GM19193 (cell line): ENCODE data around the gene KCNJ8.

Experiments
- POLR2A ChIP-seq: IDR thresholded peaks from 4 replicates; pipeline ENCODE4 v1.6.1; 2011; ENCODE audit not compliant: insufficient read depth, insufficient read length; ENCODE audit errors: extremely low read depth

KCNJ8 gene

DNA sequence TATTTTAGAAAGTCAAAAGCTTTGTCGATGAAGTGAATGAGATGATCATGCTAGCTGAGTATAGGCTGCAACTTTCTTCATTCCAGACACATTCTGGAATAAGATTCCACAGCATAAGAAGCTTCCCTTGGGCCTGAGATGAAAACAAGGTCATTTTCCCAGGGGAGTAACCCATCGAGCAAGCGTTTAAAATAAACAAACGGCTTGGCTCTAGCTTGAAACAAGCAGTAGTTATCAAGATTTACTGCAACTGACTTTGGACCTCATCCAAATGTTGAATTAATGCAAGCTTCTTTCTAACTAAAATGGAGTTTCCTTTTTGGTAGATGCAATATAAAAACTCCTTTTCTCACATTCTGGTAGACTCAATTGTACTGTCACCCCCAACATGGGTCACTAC lies 23.0 kb downstream of the KCNJ8 start:
- TF ChIP-seq POLR2A, result no peak

DNA sequence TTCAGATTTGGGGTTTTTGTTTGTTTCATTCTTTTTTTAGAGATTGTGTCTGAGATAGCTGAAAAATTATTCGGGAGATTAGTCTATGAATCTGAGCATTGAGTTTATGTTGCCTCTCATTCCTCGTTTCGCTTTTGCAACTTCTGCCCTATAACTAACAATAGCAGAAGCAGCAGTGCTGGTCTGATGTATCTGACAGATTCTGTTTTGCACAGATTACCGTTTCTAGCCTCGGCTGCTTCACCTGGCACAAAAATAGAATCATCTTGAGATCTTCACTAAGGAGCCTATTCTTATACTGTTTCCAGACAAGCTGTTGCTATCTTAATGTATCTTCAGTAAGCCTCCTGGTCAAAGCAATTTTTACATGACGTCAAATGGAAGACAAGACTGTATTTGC lies 29.2 kb downstream of the KCNJ8 start:
- TF ChIP-seq POLR2A, result no peak

DNA sequence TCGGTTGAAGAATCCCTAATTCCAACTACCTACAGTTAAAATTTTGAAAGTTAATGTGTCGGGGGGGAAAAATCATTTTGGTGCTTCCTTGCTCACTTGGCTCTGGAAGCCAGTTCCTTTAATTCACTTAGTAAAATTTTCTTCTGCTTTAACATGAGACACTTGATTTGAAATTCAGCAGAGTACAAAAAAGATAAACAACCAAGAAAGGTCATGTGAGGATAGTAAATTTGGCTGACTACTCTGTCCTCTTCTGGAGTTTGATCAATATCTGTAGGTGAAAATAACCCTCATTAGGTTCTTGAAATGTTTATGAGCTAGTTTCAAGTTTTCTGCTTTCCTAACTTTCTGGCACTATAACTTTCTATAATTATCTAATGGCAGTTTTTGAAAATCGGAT lies 43.4 kb downstream of the KCNJ8 start:
- TF ChIP-seq POLR2A, result no peak

DNA sequence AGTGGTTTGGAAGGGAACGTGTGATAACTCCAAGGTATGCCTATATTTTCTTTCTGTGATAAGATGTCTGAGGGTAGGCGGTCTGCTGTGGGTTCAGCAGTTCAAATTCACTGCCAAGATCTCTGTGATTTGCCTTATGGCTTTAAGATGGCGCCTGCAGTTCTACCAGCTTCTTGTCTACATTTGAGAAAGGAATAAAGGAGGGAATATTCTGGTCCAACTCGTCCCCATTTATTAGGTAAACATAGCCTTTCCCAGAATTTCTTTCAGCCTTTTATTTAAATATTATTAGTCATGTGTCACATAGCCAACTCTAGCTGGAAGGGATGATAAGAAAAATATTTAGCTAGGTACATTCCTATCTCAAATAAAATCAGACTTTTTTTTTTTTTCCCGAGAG lies 48.8 kb downstream of the KCNJ8 start:
- TF ChIP-seq POLR2A, result no peak

DNA sequence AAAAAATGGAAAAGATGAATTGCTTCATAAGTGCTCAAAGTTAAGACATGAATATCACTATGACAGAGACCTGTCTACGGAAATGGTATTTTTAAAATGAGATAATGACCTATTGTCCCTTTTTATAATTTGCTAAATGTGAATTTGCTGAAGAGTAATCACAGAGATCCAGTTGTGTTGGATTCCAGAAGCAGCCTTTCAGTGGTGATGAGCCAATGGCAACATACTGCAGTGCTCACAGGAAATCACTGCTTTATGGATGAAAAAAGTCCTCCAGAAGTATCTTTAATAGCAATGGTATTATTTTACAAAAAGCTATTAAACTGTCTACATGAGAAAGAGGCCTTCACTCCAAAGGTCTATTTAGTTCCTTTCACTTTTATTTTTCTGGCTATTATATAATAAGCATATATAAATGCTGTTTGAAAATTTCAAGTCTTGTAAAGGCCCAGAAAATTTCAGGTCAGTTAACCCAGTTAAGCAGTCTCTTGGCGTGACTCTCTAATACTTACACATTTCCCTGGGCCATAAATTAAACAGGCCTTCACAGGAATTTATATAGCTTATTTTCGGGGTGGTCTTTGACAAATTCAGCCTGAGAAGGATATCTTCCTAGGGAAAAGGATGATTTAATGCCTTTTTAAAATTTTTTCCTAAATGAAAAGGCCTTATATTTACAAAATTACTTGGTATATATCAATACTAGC lies 55.4 kb downstream of the KCNJ8 start:
- TF ChIP-seq POLR2A, result no peak

DNA sequence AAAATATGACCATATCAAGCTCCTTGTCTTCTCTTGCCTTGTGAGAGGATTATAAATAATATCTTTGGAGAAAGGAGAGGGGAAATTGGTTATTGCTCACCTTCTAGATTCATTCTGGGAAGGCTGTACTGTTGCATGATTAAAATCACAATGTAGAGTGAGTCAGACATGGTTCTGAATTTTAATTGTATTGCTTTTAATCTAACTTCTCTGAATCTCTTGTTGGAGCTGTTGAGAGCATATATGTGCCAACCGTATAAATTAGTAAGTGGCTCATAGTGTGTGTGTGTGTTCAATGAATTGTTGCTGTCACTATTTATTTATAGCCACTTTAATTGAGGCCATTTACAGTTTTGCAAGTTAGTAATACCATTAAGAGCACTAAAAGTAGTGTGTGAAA lies 56.1 kb downstream of the KCNJ8 start:
- no peak for TF ChIP-seq POLR2A

DNA sequence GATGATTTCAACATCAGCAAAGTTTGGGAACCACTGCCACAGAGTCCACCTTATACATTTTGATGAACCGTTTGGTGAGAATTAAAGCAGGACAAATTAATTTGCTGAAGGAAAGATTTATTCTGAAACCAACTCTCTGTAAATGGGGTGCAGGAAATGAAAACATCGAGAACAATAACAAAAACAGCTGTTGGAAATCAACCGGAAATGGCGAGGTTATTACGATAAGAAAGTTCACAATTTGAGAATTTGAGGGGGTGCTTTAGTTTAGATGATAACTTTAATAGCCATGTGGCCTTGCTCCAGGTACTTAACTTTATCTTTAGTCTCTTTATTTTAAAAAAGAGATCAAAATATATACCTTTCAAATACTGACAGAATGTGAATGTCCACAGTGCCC lies 56.7 kb downstream of the KCNJ8 start:
- TF ChIP-seq POLR2A, result no peak

DNA sequence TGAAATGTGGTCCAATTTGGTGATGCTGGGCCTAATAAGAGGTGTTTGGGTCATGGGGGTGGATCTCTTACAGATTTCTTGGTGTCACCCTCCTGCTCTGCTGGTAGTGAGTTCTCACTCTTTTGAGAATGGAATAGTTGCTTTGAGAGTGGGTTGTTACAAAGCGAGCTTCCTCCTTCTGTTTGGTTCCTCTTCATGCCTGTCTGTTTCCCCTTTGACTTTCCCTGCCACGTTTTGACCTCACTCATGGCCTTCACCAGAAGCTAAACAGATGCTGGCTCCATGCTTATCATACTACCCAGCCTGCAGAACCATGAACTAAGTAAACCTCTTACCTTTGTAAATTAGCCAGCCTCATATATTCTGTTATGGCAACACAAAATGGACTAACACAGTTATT lies 59.1 kb downstream of the KCNJ8 start:
- TF ChIP-seq POLR2A, result no peak
